H9 (cell line): ENCODE data around the gene KLF13. TPM values are rescaled to one million over a fixed set of nuclear protein-coding genes. Genes with fewer than 3 reads are reported as not detected.

Experiments
- DNase-seq: peaks from one replicate; pipeline ENCODE4 v3.0.0-alpha.2; 2017
- H2AFZ ChIP-seq: one replicate; pipeline ENCODE4 v1.6.1; 2013; ENCODE audit warnings: mild to moderate bottlenecking, low read length, control low read depth, moderate library complexity
- H2AK5ac ChIP-seq: 2 replicates; pipeline ENCODE4 v1.6.1; 2013; ENCODE audit warnings: low read length, control low read depth, mixed read lengths; ENCODE audit not compliant: insufficient read length
- H2BK120ac ChIP-seq: one replicate; pipeline ENCODE4 v1.6.1; 2013; ENCODE audit warnings: low read depth, mild to moderate bottlenecking, low read length, control low read depth, inconsistent platforms; ENCODE audit not compliant: poor library complexity, severe bottlenecking
- H2BK12ac ChIP-seq: 2 replicates; pipeline ENCODE4 v1.6.1; 2013; ENCODE audit warnings: low read length, control low read depth, mixed read lengths, low read depth; ENCODE audit not compliant: insufficient read length
- H2BK15ac ChIP-seq: 2 replicates; pipeline ENCODE4 v1.6.1; 2013; ENCODE audit warnings: low read depth, low read length, control low read depth
- H2BK20ac ChIP-seq: one replicate; pipeline ENCODE4 v1.6.1; 2013; ENCODE audit warnings: low read depth, mild to moderate bottlenecking, low read length, control low read depth, inconsistent platforms; ENCODE audit not compliant: poor library complexity, severe bottlenecking
- H2BK5ac ChIP-seq: 2 replicates; pipeline ENCODE4 v1.6.1; 2013; ENCODE audit warnings: low read length, control low read depth, mixed read lengths; ENCODE audit not compliant: insufficient read length
- H3K14ac ChIP-seq: 2 replicates; pipeline ENCODE4 v1.6.1; 2013; ENCODE audit warnings: low read length, control low read depth; ENCODE audit not compliant: insufficient read depth
- H3K18ac ChIP-seq: 2 replicates; pipeline ENCODE4 v1.6.1; 2013; ENCODE audit warnings: low read depth, mild to moderate bottlenecking, mixed read lengths, low read length, control low read depth; ENCODE audit not compliant: insufficient read length
- H3K23ac ChIP-seq: 2 replicates; pipeline ENCODE4 v1.6.1; 2013; ENCODE audit warnings: low read length, control low read depth, mixed read lengths, low read depth; ENCODE audit not compliant: insufficient read length
- H3K23me2 ChIP-seq: 2 replicates; pipeline ENCODE4 v1.6.1; 2013; ENCODE audit warnings: low read depth, mild to moderate bottlenecking, mixed read lengths, low read length, control low read depth; ENCODE audit not compliant: insufficient read length, poor library complexity, severe bottlenecking
- H3K27ac ChIP-seq: 2 replicates; pipeline ENCODE4 v1.5.1; 2013; ENCODE audit warnings: low read length, control low read depth, mixed read lengths, low read depth; ENCODE audit not compliant: insufficient read length
- H3K27me3 ChIP-seq: 2 replicates; pipeline ENCODE4 v1.6.1; 2013; ENCODE audit warnings: low read length, control low read depth, inconsistent platforms; ENCODE audit not compliant: insufficient read depth
- H3K4ac ChIP-seq: 2 replicates; pipeline ENCODE4 v1.6.1; 2013; ENCODE audit warnings: low read depth, mild to moderate bottlenecking, control low read depth, inconsistent platforms, low read length, moderate library complexity
- H3K4me1 ChIP-seq: 2 replicates; pipeline ENCODE4 v1.6.1; 2013; ENCODE audit warnings: low read length, control low read depth, inconsistent platforms; ENCODE audit not compliant: insufficient read depth
- H3K4me2 ChIP-seq: 2 replicates; pipeline ENCODE4 v1.6.1; 2013; ENCODE audit warnings: low read length, control low read depth, mixed read lengths; ENCODE audit not compliant: insufficient read length, insufficient read depth
- H3K56ac ChIP-seq: 2 replicates; pipeline ENCODE4 v1.6.1; 2013; ENCODE audit warnings: low read depth, mild to moderate bottlenecking, mixed read lengths, low read length, control low read depth; ENCODE audit not compliant: insufficient read length
- H3K79me1 ChIP-seq: 2 replicates; pipeline ENCODE4 v1.6.1; 2013; ENCODE audit warnings: low read depth, mild to moderate bottlenecking, moderate library complexity, low read length, control low read depth, inconsistent platforms; ENCODE audit not compliant: insufficient read depth, poor library complexity, severe bottlenecking
- H3K79me2 ChIP-seq: 2 replicates; pipeline ENCODE4 v1.6.1; 2013; ENCODE audit warnings: low read length, control low read depth, inconsistent platforms; ENCODE audit not compliant: insufficient read depth
- H3K9ac ChIP-seq: 2 replicates; pipeline ENCODE4 v1.6.1; 2013; ENCODE audit warnings: low read length, control low read depth, mixed read lengths; ENCODE audit not compliant: insufficient read length; ENCODE audit errors: extremely low read depth
- H3K9me3 ChIP-seq: one replicate; pipeline ENCODE4 v1.6.1; 2013; ENCODE audit warnings: low read depth, low read length, inconsistent platforms; ENCODE audit not compliant: control insufficient read depth
- H3T11ph ChIP-seq: one replicate; pipeline ENCODE4 v1.6.1; 2013; ENCODE audit warnings: mild to moderate bottlenecking, low read length, control low read depth, inconsistent platforms
- H4K20me1 ChIP-seq: one replicate; pipeline ENCODE4 v1.6.1; 2013; ENCODE audit not compliant: control insufficient read depth, insufficient read length, insufficient read depth
- H4K5ac ChIP-seq: 2 replicates; pipeline ENCODE4 v1.6.1; 2013; ENCODE audit warnings: low read depth, mild to moderate bottlenecking, mixed read lengths, low read length, control low read depth; ENCODE audit not compliant: insufficient read length
- H4K8ac ChIP-seq: replicated peaks from 2 replicates; pipeline ENCODE4 v1.6.1; 2013; ENCODE audit warnings: low read length, control low read depth, mixed read lengths, low read depth; ENCODE audit not compliant: insufficient read length
- H4K91ac ChIP-seq: 2 replicates; pipeline ENCODE4 v1.6.1; 2013; ENCODE audit warnings: low read depth, mild to moderate bottlenecking, moderate library complexity, mixed read lengths, low read length, control low read depth; ENCODE audit not compliant: insufficient read length
- H3K27ac Mint-ChIP-seq, 3 experiments: 2 replicates in 2 of 3; 3 replicates in 1 of 3; pipeline ENCODE4 v1.8.0; 2020 to 2021; ENCODE audit warnings: mixed read lengths in 3 of 3, mild to moderate bottlenecking in 1 of 3, moderate library complexity in 1 of 3
- H3K27me3 Mint-ChIP-seq: 2 replicates; pipeline ENCODE4 v1.8.0; 2021; ENCODE audit warnings: low read depth, mild to moderate bottlenecking, moderate library complexity, mixed read lengths
- H3K36me3 Mint-ChIP-seq, 3 experiments: 2 replicates in 2 of 3; 3 replicates in 1 of 3; pipeline ENCODE4 v1.8.0; 2020 to 2021; ENCODE audit warnings: low read depth in 3 of 3, mixed read lengths in 3 of 3; ENCODE audit not compliant: insufficient read depth in 1 of 3
- H3K4me1 Mint-ChIP-seq, 2 experiments: 2 replicates each; pipeline ENCODE4 v1.8.0; 2020; ENCODE audit warnings: mixed read lengths in 2 of 2
- H3K4me3 Mint-ChIP-seq, 2 experiments: 2 replicates in 1 of 2; 3 replicates in 1 of 2; pipeline ENCODE4 v1.8.0; 2020 to 2021; ENCODE audit warnings: mild to moderate bottlenecking in 2 of 2, mixed read lengths in 2 of 2, moderate library complexity in 1 of 2
- H3K9me3 Mint-ChIP-seq, 2 experiments: 2 replicates in 1 of 2; 3 replicates in 1 of 2; pipeline ENCODE4 v1.8.0; 2020; ENCODE audit warnings: mild to moderate bottlenecking in 2 of 2, mixed read lengths in 2 of 2, moderate library complexity in 1 of 2
- CTCF ChIP-seq: fragments of 200-600 bp; sonication (generic); conservative IDR thresholded peaks from 3 replicates; pipeline ENCODE4 v1.8.0; 2021; ENCODE audit warnings: antibody characterized with exemption, mild to moderate bottlenecking
- WGBS: extraction: QIAGEN DNeasy Blood & Tissue Kit; methylation state at CpG from one replicate; pipeline ENCODE4 v1.1.7; 2013; ENCODE audit warnings: missing lambda C conversion rate, low lambda C conversion rate, mixed read lengths; ENCODE audit not compliant: insufficient read length; ENCODE audit errors: extremely low coverage; 5-methylcytosine and 5-hydroxymethylcytosine counted together
- total RNA-seq: library from RNA; stranded (reverse); gene quantifications from 2 replicates; pipeline ENCODE4 v1.2.1, GENCODE V29; 2021

KLF13 gene
- total RNA-seq, 1 experiment from 2014 or later: 33.4 TPM

GRCh38 chr15:31328969-31329639 lies 2.5 kb downstream of the KLF13 start:
- Histone ChIP-seq H2AK5ac (no peak overlapping the region), H3K23ac (no peak overlapping the region), H4K5ac (no peak overlapping the region), H3K79me2 (peaks cover 13% of the 10 kb centered on the region), H3K79me1 (peaks cover 3% of the 10 kb centered on the region), H3K4me2 (peak overlapping the region; percentile 81), H4K8ac (no peak overlapping the region), H3K27ac (no peak overlapping the region), H4K91ac (no peak overlapping the region), H2BK12ac (no peak overlapping the region), H2AFZ (no peak overlapping the region), H3K9ac (no peak overlapping the region), H3K18ac (no peak overlapping the region), H2BK20ac (no peak overlapping the region), H2BK5ac (no peak overlapping the region), H3K23me2 (peaks cover 13% of the 10 kb centered on the region), H3T11ph (no peak overlapping the region), H3K27me3 (0 out of 2 replicates have a peak, but pooled peaks cover 2% of the 10 kb centered on the region), H3K9me3 (no peaks in the 10 kb centered on the region), H2BK120ac (no peak overlapping the region), H3K14ac (no peak overlapping the region), H3K56ac (no peak overlapping the region), H3K4ac (no peak overlapping the region), H3K4me1 (peaks cover 4% of the 10 kb centered on the region; the same call in 1 of the 2 replicates), H4K20me1 (no peaks in the 10 kb centered on the region), H2BK15ac (no peak overlapping the region)
- peak; percentile 68 for DNase-seq
- Mint-ChIP-seq H3K36me3 (peaks cover 0 to 10% (median 2%) of the 10 kb centered on the region in 3 experiments; a peak in 2 of 7 replicates), H3K9me3 (no peaks in the 10 kb centered on the region; a peak in 1 of 5 replicates), H3K27me3 (peaks cover 9% of the 10 kb centered on the region), H3K27ac (peak overlapping the region in 2 of 3 experiments; percentile 19 to 67; a peak in 2 of 7 replicates), H3K4me3 (peak overlapping the region; percentile 78 to 95), H3K4me1 (peaks cover 46 to 54% of the 10 kb centered on the region in 2 experiments)
- WGBS: no CpG with 5 or more reads among the region's 29 CpGs
- TF ChIP-seq CTCF: no peak
